Measurements from ENCODE around the gene PLPPR3.

The PLPPR3 gene
- long read RNA-seq: 0 reads

GRCh38 chr19:821825-822503 lies at the start of gene PLPPR3:
PLPPR3 (minus strand) TSS chr19:821955; CDS start chr19:821559, 396 bp downstream.
- Histone ChIP-seq H3K27me3 (ENCODE audit: insufficient read depth, poor library complexity, severe bottlenecking) (no peaks in the 10 kb centered on the region), H3K27ac (replicated peaks) (peak within 1 kb of the TSS; percentile 98), H3K4me3 (replicated peaks; ENCODE audit: insufficient read depth, low read length) (peak within 1 kb of the TSS; percentile 55)
- peak; percentile 63 to 81 for DNase-seq (ENCODE audit: low read depth in 1 of 2, low spot score in 1 of 2)
- TF ChIP-seq POLR2AphosphoS5 (IDR thresholded peaks at IDR 0.05; ENCODE audit: low read depth) (peak; percentile 12), GABPA (IDR thresholded peaks at IDR 0.05; ENCODE audit: low read depth) (no peak), SPI1 (IDR thresholded peaks at IDR 0.05; ENCODE audit: borderline replicate concordance, low read depth) (no peak)
- TF ChIP-seq, protein P1, sequence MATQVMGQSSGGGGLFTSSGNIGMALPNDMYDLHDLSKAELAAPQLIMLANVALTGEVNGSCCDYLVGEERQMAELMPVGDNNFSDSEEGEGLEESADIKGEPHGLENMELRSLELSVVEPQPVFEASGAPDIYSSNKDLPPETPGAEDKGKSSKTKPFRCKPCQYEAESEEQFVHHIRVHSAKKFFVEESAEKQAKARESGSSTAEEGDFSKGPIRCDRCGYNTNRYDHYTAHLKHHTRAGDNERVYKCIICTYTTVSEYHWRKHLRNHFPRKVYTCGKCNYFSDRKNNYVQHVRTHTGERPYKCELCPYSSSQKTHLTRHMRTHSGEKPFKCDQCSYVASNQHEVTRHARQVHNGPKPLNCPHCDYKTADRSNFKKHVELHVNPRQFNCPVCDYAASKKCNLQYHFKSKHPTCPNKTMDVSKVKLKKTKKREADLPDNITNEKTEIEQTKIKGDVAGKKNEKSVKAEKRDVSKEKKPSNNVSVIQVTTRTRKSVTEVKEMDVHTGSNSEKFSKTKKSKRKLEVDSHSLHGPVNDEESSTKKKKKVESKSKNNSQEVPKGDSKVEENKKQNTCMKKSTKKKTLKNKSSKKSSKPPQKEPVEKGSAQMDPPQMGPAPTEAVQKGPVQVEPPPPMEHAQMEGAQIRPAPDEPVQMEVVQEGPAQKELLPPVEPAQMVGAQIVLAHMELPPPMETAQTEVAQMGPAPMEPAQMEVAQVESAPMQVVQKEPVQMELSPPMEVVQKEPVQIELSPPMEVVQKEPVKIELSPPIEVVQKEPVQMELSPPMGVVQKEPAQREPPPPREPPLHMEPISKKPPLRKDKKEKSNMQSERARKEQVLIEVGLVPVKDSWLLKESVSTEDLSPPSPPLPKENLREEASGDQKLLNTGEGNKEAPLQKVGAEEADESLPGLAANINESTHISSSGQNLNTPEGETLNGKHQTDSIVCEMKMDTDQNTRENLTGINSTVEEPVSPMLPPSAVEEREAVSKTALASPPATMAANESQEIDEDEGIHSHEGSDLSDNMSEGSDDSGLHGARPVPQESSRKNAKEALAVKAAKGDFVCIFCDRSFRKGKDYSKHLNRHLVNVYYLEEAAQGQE (IDR thresholded peaks at IDR 0.05; ENCODE audit: insufficient replicate concordance, low read depth): no peak
- TF ChIP-seq, protein P2, sequence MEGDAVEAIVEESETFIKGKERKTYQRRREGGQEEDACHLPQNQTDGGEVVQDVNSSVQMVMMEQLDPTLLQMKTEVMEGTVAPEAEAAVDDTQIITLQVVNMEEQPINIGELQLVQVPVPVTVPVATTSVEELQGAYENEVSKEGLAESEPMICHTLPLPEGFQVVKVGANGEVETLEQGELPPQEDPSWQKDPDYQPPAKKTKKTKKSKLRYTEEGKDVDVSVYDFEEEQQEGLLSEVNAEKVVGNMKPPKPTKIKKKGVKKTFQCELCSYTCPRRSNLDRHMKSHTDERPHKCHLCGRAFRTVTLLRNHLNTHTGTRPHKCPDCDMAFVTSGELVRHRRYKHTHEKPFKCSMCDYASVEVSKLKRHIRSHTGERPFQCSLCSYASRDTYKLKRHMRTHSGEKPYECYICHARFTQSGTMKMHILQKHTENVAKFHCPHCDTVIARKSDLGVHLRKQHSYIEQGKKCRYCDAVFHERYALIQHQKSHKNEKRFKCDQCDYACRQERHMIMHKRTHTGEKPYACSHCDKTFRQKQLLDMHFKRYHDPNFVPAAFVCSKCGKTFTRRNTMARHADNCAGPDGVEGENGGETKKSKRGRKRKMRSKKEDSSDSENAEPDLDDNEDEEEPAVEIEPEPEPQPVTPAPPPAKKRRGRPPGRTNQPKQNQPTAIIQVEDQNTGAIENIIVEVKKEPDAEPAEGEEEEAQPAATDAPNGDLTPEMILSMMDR (IDR thresholded peaks at IDR 0.05; ENCODE audit: insufficient read depth, low read length): no peak

GRCh38 chr19:870963-871401 lies 49.2 kb upstream of the PLPPR3 start:
- H3K27me3 ChIP-seq (ENCODE audit: insufficient read depth, poor library complexity, severe bottlenecking): no peaks in the 10 kb centered on the region
- DNase-seq (ENCODE audit: low read depth in 1 of 2, low spot score in 1 of 2): no peak
- H3K4me3 ChIP-seq (replicated peaks; ENCODE audit: insufficient read depth, low read length): no peak overlapping the region
- TF ChIP-seq SPI1 (IDR thresholded peaks at IDR 0.05; ENCODE audit: borderline replicate concordance, low read depth) (no peak), GABPA (IDR thresholded peaks at IDR 0.05; ENCODE audit: low read depth) (no peak)
- H3K27ac ChIP-seq (replicated peaks): no peak overlapping the region

DNA sequence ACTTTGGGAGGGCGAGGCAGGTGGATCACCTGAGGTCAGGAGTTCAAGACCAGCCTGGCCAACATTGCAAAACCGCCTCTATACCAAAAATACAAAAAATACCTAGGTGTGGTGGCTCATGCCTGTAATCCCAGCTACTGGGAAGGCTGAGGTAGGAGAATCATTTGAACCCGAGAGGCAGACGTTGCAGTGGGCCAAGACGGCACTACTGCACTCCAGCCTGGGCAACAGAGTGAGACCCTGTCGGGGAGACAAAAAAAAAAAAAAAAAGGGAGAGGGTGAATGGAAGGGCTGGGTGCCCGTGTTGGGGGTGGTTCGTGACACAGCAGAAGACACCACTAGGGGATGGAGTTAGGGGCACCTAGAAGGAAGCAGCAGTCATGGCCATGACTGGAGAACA lies 48.6 kb upstream of the PLPPR3 start:
- no peak for DNase-seq (ENCODE audit: low read depth in 1 of 2, low spot score in 1 of 2)
- no peak overlapping the region for H3K27ac ChIP-seq (replicated peaks)

More for the DNA sequence above, 48.6 kb upstream of the PLPPR3 start:
- Histone ChIP-seq H3K27me3 (ENCODE audit: insufficient read depth, poor library complexity, severe bottlenecking) (no peaks in the 10 kb centered on the region), H3K4me3 (replicated peaks; ENCODE audit: insufficient read depth, low read length) (no peak overlapping the region)
- TF ChIP-seq POLR2AphosphoS5 (IDR thresholded peaks at IDR 0.05; ENCODE audit: low read depth) (no peak), SPI1 (IDR thresholded peaks at IDR 0.05; ENCODE audit: borderline replicate concordance, low read depth) (no peak), GABPA (IDR thresholded peaks at IDR 0.05; ENCODE audit: low read depth) (no peak)
- TF ChIP-seq, protein P1 (IDR thresholded peaks at IDR 0.05; ENCODE audit: insufficient replicate concordance, low read depth): no peak
- TF ChIP-seq, protein P2 (IDR thresholded peaks at IDR 0.05; ENCODE audit: insufficient read depth, low read length): no peak
